HepG2 (cell line): Measurements from ENCODE around the gene SPDYE6. TPM values are rescaled to one million over a fixed set of nuclear protein-coding genes. Genes with fewer than 3 reads are reported as not detected.

ENCODE experiments used
- ATF7-NPFF ChIP-seq: sonication (generic); formaldehyde crosslinking; IDR thresholded peaks from 2 replicates; pipeline ENCODE4 v1.8.1; 2023; ENCODE audit warnings: mild to moderate bottlenecking, low read depth, missing genetic modification reagents, moderate library complexity
- ETV5 ChIP-seq: IDR thresholded peaks from 2 replicates; pipeline ENCODE4 v1.6.1; 2018; ENCODE audit warnings: missing biosample characterization, missing genetic modification reagents, inconsistent platforms, borderline replicate concordance
- FOXC1 ChIP-seq: sonication (generic); formaldehyde crosslinking; IDR thresholded peaks from 2 replicates; pipeline ENCODE4 v1.8.0; 2022; ENCODE audit warnings: mild to moderate bottlenecking, missing genetic modification reagents, borderline replicate concordance
- GFI1 ChIP-seq: sonication (generic); formaldehyde crosslinking; IDR thresholded peaks from 2 replicates; pipeline ENCODE4 v1.5.0; 2020; ENCODE audit warnings: missing genetic modification reagents, mild to moderate bottlenecking, borderline replicate concordance
- HNF4A ChIP-seq: sonication (generic); formaldehyde crosslinking; IDR thresholded peaks from 2 replicates; pipeline ENCODE4 v1.4.0; 2020; ENCODE audit warnings: missing genetic modification reagents
- HOXD1 ChIP-seq: sonication (generic); formaldehyde crosslinking; IDR thresholded peaks from 2 replicates; pipeline ENCODE4 v1.5.0; 2020; ENCODE audit warnings: missing genetic modification reagents
- KDM5B ChIP-seq: sonication (generic); formaldehyde crosslinking; IDR thresholded peaks from 2 replicates; pipeline ENCODE4 v1.4.0; 2020; ENCODE audit warnings: missing genetic modification reagents, mild to moderate bottlenecking, borderline replicate concordance
- MAF1 ChIP-seq: sonication (generic); formaldehyde crosslinking; IDR thresholded peaks from 2 replicates; pipeline ENCODE4 v1.5.0; 2020; ENCODE audit warnings: missing genetic modification reagents, borderline replicate concordance
- MIXL1 ChIP-seq: IDR thresholded peaks from 2 replicates; pipeline ENCODE4 v1.6.1; 2016
- POLR2AphosphoS5 ChIP-seq: IDR thresholded peaks from 2 replicates; pipeline ENCODE4 v1.6.1; 2012; ENCODE audit warnings: low read depth, low read length
- RBFOX2 ChIP-seq: fragments of 200-400 bp; formaldehyde crosslinking; IDR thresholded peaks from 2 replicates; pipeline ENCODE4 v1.6.1; 2017; ENCODE audit warnings: low read depth, mild to moderate bottlenecking, low read length
- RCOR2 ChIP-seq: IDR thresholded peaks from 2 replicates; pipeline ENCODE4 v1.6.1; 2016; ENCODE audit warnings: missing biosample characterization, missing genetic modification reagents
- SP5 ChIP-seq: IDR thresholded peaks from 2 replicates; pipeline ENCODE4 v1.6.1; 2016; ENCODE audit warnings: low read depth, borderline replicate concordance
- SPEN ChIP-seq: sonication (generic); formaldehyde crosslinking; IDR thresholded peaks from 2 replicates; pipeline ENCODE4 v1.5.1; 2020; ENCODE audit warnings: low read depth, mild to moderate bottlenecking, missing genetic modification reagents
- ZBTB38 ChIP-seq: sonication (generic); formaldehyde crosslinking; IDR thresholded peaks from 2 replicates; pipeline ENCODE4 v1.5.1; 2020; ENCODE audit warnings: mild to moderate bottlenecking, missing genetic modification reagents
- ZFP36L1 ChIP-seq: sonication (generic); formaldehyde crosslinking; IDR thresholded peaks from 2 replicates; pipeline ENCODE4 v1.8.0; 2022; ENCODE audit warnings: mild to moderate bottlenecking, missing genetic modification reagents, moderate library complexity
- ZFX ChIP-seq: sonication (generic); formaldehyde crosslinking; IDR thresholded peaks from 2 replicates; pipeline ENCODE4 v1.4.0; 2020; ENCODE audit warnings: mild to moderate bottlenecking, low read depth, missing genetic modification reagents, moderate library complexity
- ZNF292 ChIP-seq: sonication (generic); formaldehyde crosslinking; IDR thresholded peaks from 2 replicates; pipeline ENCODE4 v1.8.1; 2022; ENCODE audit warnings: mild to moderate bottlenecking, low read depth, missing genetic modification reagents, borderline replicate concordance
- ZNF614 ChIP-seq: IDR thresholded peaks from 2 replicates; pipeline ENCODE4 v1.6.1; 2018; ENCODE audit warnings: missing biosample characterization, missing genetic modification reagents, inconsistent platforms, borderline replicate concordance
- ZNF891 ChIP-seq: sonication (generic); formaldehyde crosslinking; IDR thresholded peaks from 2 replicates; pipeline ENCODE4 v1.5.0; 2020; ENCODE audit warnings: mild to moderate bottlenecking, missing genetic modification reagents
- ZSCAN21 ChIP-seq: sonication (generic); formaldehyde crosslinking; IDR thresholded peaks from 2 replicates; pipeline ENCODE4 v1.8.0; 2022; ENCODE audit warnings: mild to moderate bottlenecking, missing genetic modification reagents, moderate library complexity, borderline replicate concordance
- polyA plus RNA-seq, 8 experiments: library from polyadenylated mRNA; depleted of rRNA in 3 of 8; stranded (reverse) in 7 of 8; unstranded in 1 of 8; fragments of >200 nt; fragmentation: Illumina TruSeq in 4 of 8; extraction: Trizol in 4 of 8; gene quantifications; 2 replicates each; pipeline versions ENCODE4 v1.2.1 to v1.2.3, GENCODE V29; 2011 to 2016; ENCODE audit warnings: low read depth in 4 of 8, missing spikeins in 1 of 8, mixed read lengths in 1 of 8; ENCODE audit not compliant: insufficient read depth in 1 of 8
- total RNA-seq, 5 experiments: library from RNA; depleted of rRNA; stranded (reverse); fragments of >200 nt; fragmentation: Illumina TruSeq; extraction: Trizol; gene quantifications; 2 replicates each; pipeline ENCODE4 v1.2.3, GENCODE V29; 2016; ENCODE audit warnings: low read depth in 1 of 5
- TF ChIP-seq, protein P1 (sequence below): sonication (generic); formaldehyde crosslinking; IDR thresholded peaks from 2 replicates; pipeline ENCODE4 v1.4.0; 2020; ENCODE audit warnings: missing genetic modification reagents
- TF ChIP-seq, protein P2 (sequence below): sonication (generic); formaldehyde crosslinking; IDR thresholded peaks from 2 replicates; pipeline ENCODE4 v1.4.0; 2020; ENCODE audit warnings: low read depth, missing genetic modification reagents

SPDYE6 gene
- total and polyA plus RNA-seq, 2 of the 13 experiments (the other 11 are each of a cell fraction or from before 2014, with no cell fraction given): 0.07 TPM; not detected in 1

DNA sequence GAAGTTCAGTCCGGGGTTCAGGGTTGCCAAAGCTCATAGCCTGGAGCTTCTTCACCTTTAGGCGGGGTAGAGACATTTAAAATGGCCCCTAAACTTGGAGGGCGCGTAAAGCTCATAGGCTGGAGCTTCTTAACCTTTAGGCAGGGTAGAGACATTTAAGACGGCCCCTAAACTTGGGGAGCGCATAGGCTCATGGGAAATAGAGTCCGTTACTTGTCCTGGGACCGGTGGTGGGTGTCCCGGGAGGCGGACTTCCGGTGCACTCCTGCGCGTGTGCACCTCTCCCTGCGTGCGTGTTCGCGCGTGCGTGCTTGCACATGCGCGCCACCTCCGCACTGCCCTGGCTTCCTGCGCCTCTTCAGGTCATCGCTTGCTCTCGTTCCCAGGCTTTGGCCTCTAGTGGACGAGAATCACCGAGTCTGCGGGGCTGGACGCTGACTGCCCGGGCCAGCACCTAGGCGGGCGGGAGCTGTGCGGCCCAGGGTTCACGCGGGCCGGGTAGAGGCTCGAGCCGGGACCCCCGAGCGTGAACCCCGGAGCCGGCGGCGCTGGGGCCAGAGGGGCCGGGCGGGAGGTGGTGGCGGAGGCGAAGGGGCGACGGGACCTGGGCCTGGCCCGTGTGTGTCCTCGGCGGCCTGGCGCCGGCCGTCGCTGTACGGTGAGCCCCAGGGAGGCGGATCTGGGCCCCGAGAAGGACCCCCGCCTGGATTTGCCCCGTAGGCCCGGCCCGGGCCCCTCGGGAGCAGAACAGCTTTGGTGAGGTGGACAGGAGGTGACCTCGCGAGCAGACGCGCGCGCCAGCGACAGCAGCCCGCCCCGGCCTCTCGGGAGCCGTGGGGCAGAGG is 7.5 kb upstream of the SPDYE6 start (continued):
- peak; percentile 36; the same call in 1 of the 2 replicates for TF ChIP-seq RCOR2 (CRISPR knock-in tag)
- TF ChIP-seq ZSCAN21 (CRISPR knock-in tag): peak; percentile 62; the same call in 1 of the 2 replicates
- peak; percentile 82 for TF ChIP-seq SPEN (CRISPR knock-in tag)
- peak; percentile 60; the same call in 1 of the 2 replicates for TF ChIP-seq ATF7-NPFF (CRISPR knock-in tag)
- peak; percentile 56; the same call in 1 of the 2 replicates for TF ChIP-seq FOXC1
- TF ChIP-seq, protein P1, sequence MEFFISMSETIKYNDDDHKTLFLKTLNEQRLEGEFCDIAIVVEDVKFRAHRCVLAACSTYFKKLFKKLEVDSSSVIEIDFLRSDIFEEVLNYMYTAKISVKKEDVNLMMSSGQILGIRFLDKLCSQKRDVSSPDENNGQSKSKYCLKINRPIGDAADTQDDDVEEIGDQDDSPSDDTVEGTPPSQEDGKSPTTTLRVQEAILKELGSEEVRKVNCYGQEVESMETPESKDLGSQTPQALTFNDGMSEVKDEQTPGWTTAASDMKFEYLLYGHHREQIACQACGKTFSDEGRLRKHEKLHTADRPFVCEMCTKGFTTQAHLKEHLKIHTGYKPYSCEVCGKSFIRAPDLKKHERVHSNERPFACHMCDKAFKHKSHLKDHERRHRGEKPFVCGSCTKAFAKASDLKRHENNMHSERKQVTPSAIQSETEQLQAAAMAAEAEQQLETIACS (CRISPR knock-in tag): peak; percentile 95
- TF ChIP-seq, protein P2, sequence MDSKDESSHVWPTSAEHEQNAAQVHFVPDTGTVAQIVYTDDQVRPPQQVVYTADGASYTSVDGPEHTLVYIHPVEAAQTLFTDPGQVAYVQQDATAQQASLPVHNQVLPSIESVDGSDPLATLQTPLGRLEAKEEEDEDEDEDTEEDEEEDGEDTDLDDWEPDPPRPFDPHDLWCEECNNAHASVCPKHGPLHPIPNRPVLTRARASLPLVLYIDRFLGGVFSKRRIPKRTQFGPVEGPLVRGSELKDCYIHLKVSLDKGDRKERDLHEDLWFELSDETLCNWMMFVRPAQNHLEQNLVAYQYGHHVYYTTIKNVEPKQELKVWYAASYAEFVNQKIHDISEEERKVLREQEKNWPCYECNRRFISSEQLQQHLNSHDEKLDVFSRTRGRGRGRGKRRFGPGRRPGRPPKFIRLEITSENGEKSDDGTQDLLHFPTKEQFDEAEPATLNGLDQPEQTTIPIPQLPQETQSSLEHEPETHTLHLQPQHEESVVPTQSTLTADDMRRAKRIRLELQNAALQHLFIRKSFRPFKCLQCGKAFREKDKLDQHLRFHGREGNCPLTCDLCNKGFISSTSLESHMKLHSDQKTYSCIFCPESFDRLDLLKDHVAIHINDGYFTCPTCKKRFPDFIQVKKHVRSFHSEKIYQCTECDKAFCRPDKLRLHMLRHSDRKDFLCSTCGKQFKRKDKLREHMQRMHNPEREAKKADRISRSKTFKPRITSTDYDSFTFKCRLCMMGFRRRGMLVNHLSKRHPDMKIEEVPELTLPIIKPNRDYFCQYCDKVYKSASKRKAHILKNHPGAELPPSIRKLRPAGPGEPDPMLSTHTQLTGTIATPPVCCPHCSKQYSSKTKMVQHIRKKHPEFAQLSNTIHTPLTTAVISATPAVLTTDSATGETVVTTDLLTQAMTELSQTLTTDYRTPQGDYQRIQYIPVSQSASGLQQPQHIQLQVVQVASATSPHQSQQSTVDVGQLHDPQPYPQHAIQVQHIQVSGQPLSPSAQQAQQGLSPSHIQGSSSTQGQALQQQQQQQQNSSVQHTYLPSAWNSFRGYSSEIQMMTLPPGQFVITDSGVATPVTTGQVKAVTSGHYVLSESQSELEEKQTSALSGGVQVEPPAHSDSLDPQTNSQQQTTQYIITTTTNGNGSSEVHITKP (CRISPR knock-in tag): 0 out of 2 replicates have a peak, but pooled peaks have one; percentile 22
- peak; percentile 55; the same call in 1 of the 2 replicates for TF ChIP-seq MAF1 (CRISPR knock-in tag)
- TF ChIP-seq MIXL1 (CRISPR knock-in tag): 0 out of 2 replicates have a peak, but pooled peaks have one; percentile 16
- 0 out of 2 replicates have a peak, but pooled peaks have one; percentile 24 for TF ChIP-seq HNF4A (CRISPR knock-in tag)
- peak; percentile 78; the same call in 1 of the 2 replicates for TF ChIP-seq HOXD1 (CRISPR knock-in tag)
- peak; percentile 85 for TF ChIP-seq POLR2AphosphoS5
- TF ChIP-seq GFI1 (CRISPR knock-in tag): 0 out of 2 replicates have a peak, but pooled peaks have one; percentile 24
- TF ChIP-seq ZFX: peak; percentile 94
- TF ChIP-seq ZNF614 (CRISPR knock-in tag): peak; percentile 76; the same call in 1 of the 2 replicates
- TF ChIP-seq ZFP36L1 (CRISPR knock-in tag): 0 out of 2 replicates have a peak, but pooled peaks have one; percentile 45
- 0 out of 2 replicates have a peak, but pooled peaks have one; percentile 33 for TF ChIP-seq ZNF292 (CRISPR knock-in tag)
- peak; percentile 76 for TF ChIP-seq ZNF891 (CRISPR knock-in tag)
- peak; percentile 50; the same call in 1 of the 2 replicates for TF ChIP-seq KDM5B (CRISPR knock-in tag)
- peak; percentile 62; the same call in 1 of the 2 replicates for TF ChIP-seq ZBTB38 (CRISPR knock-in tag)
- peak; percentile 84 for TF ChIP-seq ETV5 (CRISPR knock-in tag)
- peak; percentile 87 for TF ChIP-seq RBFOX2
- 0 out of 2 replicates have a peak, but pooled peaks have one; percentile 9 for TF ChIP-seq SP5 (CRISPR knock-in tag)
